IMR-90 (cell line): ENCODE data around the gene LCTL. TPM values are rescaled to one million over a fixed set of nuclear protein-coding genes. Genes with fewer than 3 reads are reported as not detected.

ENCODE experiments used
- ATAC-seq: fragments of 200-7000 bp; cut with Tn5 transposase; 2 replicates; pipeline ENCODE4 v1.9.1; 2020; ENCODE audit warnings: low read depth, mild to moderate bottlenecking, moderate library complexity
- BruUV-seq: library from RNA; stranded (reverse); fragments of 400-500 nt; replicated peaks from 2 replicates; lab custom pipeline; 2021; lab: Mats Ljungman, UMichigan
- CTCF ChIA-PET: fragments of 300-600 bp; formaldehyde crosslinking; extraction: SDS; loops from one replicate; lab custom pipeline; 2021; ENCODE audit warnings: antibody characterized with exemption; lab: Yijun Ruan, JAX
- POLR2A ChIA-PET: fragments of 300-600 bp; sonication (Branson Sonifier 250); formaldehyde crosslinking; loops from one replicate; lab custom pipeline; 2022; ENCODE audit warnings: antibody characterized with exemption; ENCODE audit not compliant: unreplicated experiment; lab: Charles Lee
- DNase-seq: peaks from one replicate; pipeline ENCODE4 v3.0.0; 2013
- H2AFZ ChIP-seq: replicated peaks from 2 replicates; pipeline ENCODE3; 2013; ENCODE audit warnings: low read length, mild to moderate bottlenecking; ENCODE audit not compliant: poor library complexity
- H2AK5ac ChIP-seq: 2 replicates; pipeline ENCODE4 v1.6.1; 2013; ENCODE audit warnings: low read depth, low read length, inconsistent platforms
- H2AK9ac ChIP-seq: replicated peaks from 2 replicates; pipeline ENCODE3; 2013; ENCODE audit warnings: mild to moderate bottlenecking, low read depth, low read length, moderate library complexity; ENCODE audit not compliant: poor library complexity
- H2BK120ac ChIP-seq: 2 replicates; pipeline ENCODE4 v1.6.1; 2013; ENCODE audit warnings: low read depth, low read length, inconsistent platforms
- H2BK15ac ChIP-seq: 3 replicates; pipeline ENCODE4 v1.6.1; 2013; ENCODE audit warnings: low read depth, low read length, inconsistent platforms
- H2BK20ac ChIP-seq: 2 replicates; pipeline ENCODE4 v1.6.1; 2013; ENCODE audit warnings: low read depth, mild to moderate bottlenecking, inconsistent platforms, low read length, moderate library complexity
- H2BK5ac ChIP-seq: 2 replicates; pipeline ENCODE4 v1.6.1; 2013; ENCODE audit warnings: mild to moderate bottlenecking, low read depth, low read length, inconsistent platforms; ENCODE audit not compliant: poor library complexity, severe bottlenecking
- H3K14ac ChIP-seq: replicated peaks from 2 replicates; pipeline ENCODE4 v1.6.1; 2013; ENCODE audit warnings: low read depth, low read length, inconsistent platforms
- H3K18ac ChIP-seq: 2 replicates; pipeline ENCODE4 v1.6.1; 2013; ENCODE audit warnings: low read depth, low read length, control low read depth
- H3K23ac ChIP-seq: 2 replicates; pipeline ENCODE4 v1.6.1; 2013; ENCODE audit warnings: low read depth, low read length, inconsistent platforms
- H3K27ac ChIP-seq: 2 replicates; pipeline ENCODE4 v1.5.1; 2013; ENCODE audit warnings: mild to moderate bottlenecking, control low read depth, low read length; ENCODE audit not compliant: insufficient read depth
- H3K27me3 ChIP-seq: 2 replicates; pipeline ENCODE4 v1.6.1; 2013; ENCODE audit warnings: low read length; ENCODE audit not compliant: control insufficient read depth, insufficient read depth
- H3K36me3 ChIP-seq: 2 replicates; pipeline ENCODE4 v1.6.1; 2013; ENCODE audit warnings: low read length, mixed read lengths; ENCODE audit not compliant: control insufficient read depth, insufficient read depth
- H3K4ac ChIP-seq: 2 replicates; pipeline ENCODE4 v1.6.1; 2013; ENCODE audit warnings: low read depth, low read length, inconsistent platforms
- H3K4me1 ChIP-seq: 2 replicates; pipeline ENCODE4 v1.6.1; 2013; ENCODE audit warnings: low read length, mixed read lengths; ENCODE audit not compliant: control insufficient read depth, insufficient read depth
- H3K4me2 ChIP-seq: 2 replicates; pipeline ENCODE4 v1.6.1; 2013; ENCODE audit warnings: low read depth, mild to moderate bottlenecking, control low read depth, low read length, moderate library complexity
- H3K4me3 ChIP-seq: 2 replicates; pipeline ENCODE4 v1.5.1; 2013; ENCODE audit warnings: low read depth, mild to moderate bottlenecking, control low read depth, low read length, moderate library complexity; ENCODE audit not compliant: insufficient read depth
- H3K56ac ChIP-seq: 2 replicates; pipeline ENCODE4 v1.6.1; 2013; ENCODE audit warnings: low read length, inconsistent platforms; ENCODE audit not compliant: insufficient read depth; ENCODE audit errors: extremely low read depth
- H3K79me1 ChIP-seq, 2 experiments: 2 replicates each; pipeline ENCODE4 v1.6.1; 2013; ENCODE audit warnings: low read length in 2 of 2, inconsistent platforms in 1 of 2, low read depth in 1 of 2
- H3K9ac ChIP-seq: 2 replicates; pipeline ENCODE4 v1.6.1; 2013; ENCODE audit warnings: low read depth, low read length, control low read depth
- H3K9me1 ChIP-seq: 2 replicates; pipeline ENCODE4 v1.6.1; 2013; ENCODE audit warnings: low read length, inconsistent platforms; ENCODE audit not compliant: insufficient read depth
- H3K9me3 ChIP-seq: 2 replicates; pipeline ENCODE4 v1.6.1; 2013; ENCODE audit warnings: low read length; ENCODE audit not compliant: control insufficient read depth, insufficient read depth
- H4K20me1 ChIP-seq: 2 replicates; pipeline ENCODE4 v1.6.1; 2013; ENCODE audit warnings: low read length, inconsistent platforms; ENCODE audit not compliant: insufficient read depth
- H4K5ac ChIP-seq: 2 replicates; pipeline ENCODE4 v1.6.1; 2013; ENCODE audit warnings: mild to moderate bottlenecking, low read depth, low read length, control low read depth
- H4K8ac ChIP-seq, 2 experiments: 2 replicates each; pipeline ENCODE4 v1.6.1; 2013; ENCODE audit warnings: low read depth in 2 of 2, low read length in 2 of 2, control low read depth in 1 of 2, inconsistent platforms in 1 of 2
- H4K91ac ChIP-seq: 2 replicates; pipeline ENCODE4 v1.6.1; 2013; ENCODE audit warnings: low read depth, low read length, inconsistent platforms; ENCODE audit not compliant: insufficient read depth
- BHLHE40 ChIP-seq: fragments of 150-350 bp; IDR thresholded peaks from 2 replicates; pipeline ENCODE4 v1.6.1; 2016; ENCODE audit warnings: mild to moderate bottlenecking, low read depth, low read length
- CHD1 ChIP-seq: IDR thresholded peaks from 2 replicates; pipeline ENCODE4 v1.6.1; 2012; ENCODE audit warnings: low read depth, low read length, improper control_type of control experiment
- CTCF ChIP-seq: conservative IDR thresholded peaks from 2 replicates; pipeline ENCODE4 v1.5.1; 2012; ENCODE audit warnings: mild to moderate bottlenecking, low read depth, low read length, improper control_type of control experiment
- FOS ChIP-seq: fragments of 150-350 bp; IDR thresholded peaks from 2 replicates; pipeline ENCODE4 v1.6.1; 2016; ENCODE audit warnings: low read depth, low read length
- MAFK ChIP-seq: IDR thresholded peaks from 2 replicates; pipeline ENCODE4 v1.6.1; 2012; ENCODE audit warnings: low read depth, low read length, improper control_type of control experiment
- MAZ ChIP-seq: IDR thresholded peaks from 2 replicates; pipeline ENCODE4 v1.6.1; 2012; ENCODE audit warnings: low read depth, mild to moderate bottlenecking, low read length, improper control_type of control experiment, moderate library complexity, borderline replicate concordance
- MXI1 ChIP-seq: IDR thresholded peaks from 2 replicates; pipeline ENCODE4 v1.6.1; 2012; ENCODE audit warnings: low read depth, mild to moderate bottlenecking, low read length, moderate library complexity, borderline replicate concordance
- POLR2A ChIP-seq: IDR thresholded peaks from 2 replicates; pipeline ENCODE4 v1.6.1; 2012; ENCODE audit warnings: mild to moderate bottlenecking, low read depth, low read length
- RAD21 ChIP-seq: IDR thresholded peaks from 2 replicates; pipeline ENCODE4 v1.6.1; 2012; ENCODE audit warnings: low read length, improper control_type of control experiment
- RFX5 ChIP-seq: IDR thresholded peaks from 2 replicates; pipeline ENCODE4 v1.8.0; 2012; ENCODE audit warnings: low read depth, mild to moderate bottlenecking, low read length, moderate library complexity
- USF2 ChIP-seq: fragments of 150-350 bp; IDR thresholded peaks from 2 replicates; pipeline ENCODE4 v1.6.1; 2017; ENCODE audit warnings: mild to moderate bottlenecking, antibody characterized with exemption, low read length, low read depth
- WGBS, 2 experiments: methylation state at CpG; one replicate each; pipeline versions ENCODE4 v1.1.5 to v1.1.7; 2013; ENCODE audit warnings: missing lambda C conversion rate in 2 of 2; ENCODE audit not compliant: insufficient read length in 1 of 2; ENCODE audit errors: extremely low coverage in 2 of 2; 5-methylcytosine and 5-hydroxymethylcytosine counted together
- dilution Hi-C: fragments of 300-500 bp; cut with HindIII; formaldehyde crosslinking; loops from one replicate; pipeline ENCODE4 v1.14.3; 2018; ENCODE audit warnings: low sequenced_read_pairs; ENCODE audit not compliant: unreplicated experiment
- in situ Hi-C: fragments of 300-500 bp; cut with MboI; formaldehyde crosslinking; loops from 3 replicates; pipeline ENCODE4 v1.14.3; 2019; ENCODE audit warnings: low sequenced_read_pairs, inconsistent platforms, mixed read lengths
- intact Hi-C: fragments of 100-400 bp; cut with micrococcal nuclease; formaldehyde crosslinking; loops from 2 replicates; pipeline ENCODE4 v1.10.0; 2022
- polyA plus RNA-seq, 3 experiments: library from polyadenylated mRNA; depleted of rRNA; stranded (reverse); fragments of >200 nt; gene quantifications; 2 replicates each; pipeline ENCODE4 v1.2.3, GENCODE V29; 2012; ENCODE audit warnings: low replicate concordance in 1 of 3
- total RNA-seq: library from RNA; depleted of rRNA; stranded (reverse); fragments of >200 nt; gene quantifications from 2 replicates; pipeline ENCODE4 v1.2.3, GENCODE V29; 2012

Gene LCTL
- total and polyA plus RNA-seq, 2 of the 4 experiments (the other 2 are of a cell fraction) = 10.3 to 10.4 TPM

GRCh38 chr15:66502491-66502890 is 63.3 kb downstream of the LCTL start:
- Histone ChIP-seq H3K27me3 (no peaks in the 10 kb centered on the region), H2BK20ac (no peak overlapping the region), H3K4ac (no peak overlapping the region), H3K9ac (no peak overlapping the region; the same call in 1 of the 2 replicates), H3K9me1 (no peaks in the 10 kb centered on the region), H4K91ac (no peak overlapping the region), H3K4me1 (peaks cover 1% of the 10 kb centered on the region; the same call in 1 of the 2 replicates), H2BK5ac (no peak overlapping the region), H2AK5ac (no peak overlapping the region), H2AFZ (no peak overlapping the region), H2BK15ac (no peak overlapping the region), H2AK9ac (no peak overlapping the region), H3K4me3 (no peak overlapping the region), H4K5ac (no peak overlapping the region), H3K9me3 (no peaks in the 10 kb centered on the region), H3K79me1 (peaks cover 10 to 27% of the 10 kb centered on the region in 2 experiments), H3K27ac (no peak overlapping the region), H3K36me3 (peaks cover 34% of the 10 kb centered on the region), H3K18ac (no peak overlapping the region), H3K56ac (no peak overlapping the region), H2BK120ac (no peak overlapping the region), H3K23ac (no peak overlapping the region), H3K14ac (no peak overlapping the region), H4K8ac (no peak overlapping the region), H3K4me2 (no peak overlapping the region; the same call in 1 of the 2 replicates), H4K20me1 (peaks cover 61% of the 10 kb centered on the region)
- dilution Hi-C loops = no loop called here
- no TSS peak for BruUV-seq
- intact Hi-C loops = loop anchor here (5.0 to 10.0 kb wide), 2 partner anchors 202 to 545 kb away; partner anchors contain the start of gene SMAD6
- ATAC-seq = no peak
- POLR2A ChIA-PET = no interaction called here
- TF ChIP-seq USF2 (no peak), RFX5 (no peak), BHLHE40 (no peak), CTCF (no peak), FOS (no peak), POLR2A (no peak), MAZ (no peak), MAFK (no peak), MXI1 (no peak), RAD21 (no peak), CHD1 (no peak)
- no CpG with 5 or more reads among the region's 10 CpGs for WGBS, 2 experiments
- DNase-seq = no peak
- in situ Hi-C loops = no loop called here
- CTCF ChIA-PET = no interaction called here
